VCaP (cell line): ENCODE results near the gene ABCG2.

Experiments used
- H3K27ac ChIP-seq: fragments of 450-650 bp; 2 replicates; pipeline ENCODE4 v1.5.1; 2017
- CTCF ChIP-seq: fragments of 450-650 bp; conservative IDR thresholded peaks from 2 replicates; pipeline ENCODE4 v1.5.1; 2017; ENCODE audit warnings: mild to moderate bottlenecking, moderate library complexity

Gene ABCG2

GRCh38 chr4:88146891-88147290 lies 11.5 kb downstream of the ABCG2 start:
- TF ChIP-seq CTCF, result no peak
- no peak overlapping the region for H3K27ac ChIP-seq

- no peak overlapping the region for H3K27ac ChIP-seq
- TF ChIP-seq CTCF, result no peak
These were observed 13.6 kb downstream of the ABCG2 start for GRCh38 chr4:88144866-88145300.

GRCh38 chr4:88144048-88144447 lies 14.4 kb downstream of the ABCG2 start:
- TF ChIP-seq CTCF, result no peak
- no peak overlapping the region for H3K27ac ChIP-seq

GRCh38 chr4:88143504-88143903 lies 14.9 kb downstream of the ABCG2 start:
- H3K27ac ChIP-seq, result no peak overlapping the region
- TF ChIP-seq CTCF, result no peak

- H3K27ac ChIP-seq, result no peak overlapping the region
- TF ChIP-seq CTCF, result no peak
These were observed 19.9 kb downstream of the ABCG2 start for GRCh38 chr4:88138561-88138960.

- H3K27ac ChIP-seq, result no peak overlapping the region
- no peak for TF ChIP-seq CTCF
These were observed 21.3 kb downstream of the ABCG2 start for GRCh38 chr4:88137112-88137511.

GRCh38 chr4:88136249-88136648 lies 22.2 kb downstream of the ABCG2 start:
- no peak for TF ChIP-seq CTCF
- no peak overlapping the region for H3K27ac ChIP-seq

GRCh38 chr4:88135356-88135663 lies 23.1 kb downstream of the ABCG2 start:
- no peak overlapping the region for H3K27ac ChIP-seq
- no peak for TF ChIP-seq CTCF
